ES-I3 (cell line): ENCODE results near the gene BNIP3.

Experiments
- H3K36me3 ChIP-seq: 2 replicates; pipeline ENCODE4 v1.6.1; 2013; ENCODE audit warnings: mild to moderate bottlenecking, low read length, control low read depth, moderate library complexity; ENCODE audit not compliant: insufficient read depth
- H3K4me1 ChIP-seq: 2 replicates; pipeline ENCODE4 v1.6.1; 2013; ENCODE audit warnings: mild to moderate bottlenecking, control low read depth, low read length; ENCODE audit not compliant: insufficient read depth
- H3K9ac ChIP-seq: 2 replicates; pipeline ENCODE4 v1.6.1; 2013; ENCODE audit warnings: low read depth, mild to moderate bottlenecking, low read length, moderate library complexity
- H3K9me3 ChIP-seq: 2 replicates; pipeline ENCODE4 v1.6.1; 2013; ENCODE audit warnings: mild to moderate bottlenecking, low read length, moderate library complexity; ENCODE audit not compliant: control insufficient read depth, insufficient read depth

Gene BNIP3

GRCh38 chr10:131978851-131979250 lies 2.9 kb downstream of the BNIP3 start:
- H3K9ac ChIP-seq: no peak overlapping the region
- H3K9me3 ChIP-seq: no peaks in the 10 kb centered on the region
- no peaks in the 10 kb centered on the region for H3K36me3 ChIP-seq
- peaks cover 22% of the 10 kb centered on the region for H3K4me1 ChIP-seq

DNA sequence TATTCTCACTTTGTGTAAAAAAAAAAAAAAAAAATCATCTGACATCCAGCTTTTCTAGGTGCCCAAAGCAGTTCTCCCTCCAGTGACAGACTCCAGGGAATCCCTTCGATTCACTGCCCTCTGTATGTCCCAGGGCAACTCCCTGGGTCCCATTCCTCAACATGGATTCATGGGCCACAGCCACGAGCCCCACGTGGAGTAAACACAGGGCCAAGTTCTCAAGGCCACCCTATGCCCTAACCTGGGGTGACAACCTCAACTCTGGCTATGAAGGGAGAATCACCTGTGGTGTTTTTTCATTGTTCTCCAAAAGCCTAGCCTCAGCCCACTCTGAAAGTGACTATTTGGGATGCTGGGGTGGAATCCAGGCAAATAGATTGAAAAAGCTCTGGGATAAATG lies 3.4 kb downstream of the BNIP3 start:
- H3K9ac ChIP-seq: no peak overlapping the region

GRCh38 chr10:131977323-131978096 lies 4.2 kb downstream of the BNIP3 start:
- Histone ChIP-seq H3K9ac (no peak overlapping the region), H3K36me3 (no peaks in the 10 kb centered on the region), H3K9me3 (no peaks in the 10 kb centered on the region), H3K4me1 (peaks cover 22% of the 10 kb centered on the region)

More for the DNA sequence above, 3.4 kb downstream of the BNIP3 start:
- Histone ChIP-seq H3K9me3 (no peaks in the 10 kb centered on the region), H3K4me1 (peaks cover 22% of the 10 kb centered on the region), H3K36me3 (no peaks in the 10 kb centered on the region)

DNA sequence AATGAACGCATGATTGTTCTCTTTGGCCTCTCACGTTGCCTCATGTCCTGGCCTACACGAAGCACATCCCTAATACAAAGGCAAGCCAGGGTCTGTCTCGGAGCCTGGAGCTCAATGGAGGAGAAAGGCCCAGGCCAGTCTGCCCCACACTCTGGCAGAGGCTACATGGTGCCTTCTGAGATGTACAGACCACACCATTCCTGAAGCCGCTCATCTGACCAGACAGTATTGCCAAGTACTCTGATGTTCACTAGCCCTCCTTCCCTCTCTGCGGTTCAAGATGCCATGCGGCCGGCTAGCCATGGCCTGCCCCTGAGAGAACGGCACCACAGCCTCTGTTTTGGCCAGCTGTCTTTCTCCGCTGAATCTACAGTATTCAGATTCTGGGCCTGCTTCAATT lies 5.9 kb downstream of the BNIP3 start:
- peaks cover 22% of the 10 kb centered on the region for H3K4me1 ChIP-seq
- H3K9ac ChIP-seq: no peak overlapping the region
- no peaks in the 10 kb centered on the region for H3K9me3 ChIP-seq
- peaks cover 5% of the 10 kb centered on the region; the same call in 1 of the 2 replicates for H3K36me3 ChIP-seq

DNA sequence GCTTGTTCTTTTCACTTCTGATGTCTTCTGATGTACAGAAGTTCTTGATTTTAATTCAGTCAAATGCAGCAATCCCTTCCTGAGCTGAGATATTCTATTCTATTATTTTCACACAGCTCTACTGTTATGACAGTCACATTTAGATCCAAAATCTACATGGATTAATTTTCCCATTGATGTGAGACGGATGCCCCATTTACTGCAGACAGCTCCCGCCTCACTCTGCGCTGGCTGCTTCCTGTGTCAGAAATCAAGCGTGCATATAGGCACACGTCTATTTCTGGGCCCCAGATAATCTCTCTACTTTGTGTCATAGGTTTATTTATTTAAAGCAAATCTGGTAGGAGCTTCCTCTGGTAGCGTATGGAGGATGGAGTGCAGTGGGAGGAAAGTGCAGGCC lies 6.7 kb downstream of the BNIP3 start:
- H3K9me3 ChIP-seq: no peaks in the 10 kb centered on the region
- H3K4me1 ChIP-seq: peaks cover 22% of the 10 kb centered on the region
- peaks cover 12% of the 10 kb centered on the region; the same call in 1 of the 2 replicates for H3K36me3 ChIP-seq
- no peak overlapping the region for H3K9ac ChIP-seq

DNA sequence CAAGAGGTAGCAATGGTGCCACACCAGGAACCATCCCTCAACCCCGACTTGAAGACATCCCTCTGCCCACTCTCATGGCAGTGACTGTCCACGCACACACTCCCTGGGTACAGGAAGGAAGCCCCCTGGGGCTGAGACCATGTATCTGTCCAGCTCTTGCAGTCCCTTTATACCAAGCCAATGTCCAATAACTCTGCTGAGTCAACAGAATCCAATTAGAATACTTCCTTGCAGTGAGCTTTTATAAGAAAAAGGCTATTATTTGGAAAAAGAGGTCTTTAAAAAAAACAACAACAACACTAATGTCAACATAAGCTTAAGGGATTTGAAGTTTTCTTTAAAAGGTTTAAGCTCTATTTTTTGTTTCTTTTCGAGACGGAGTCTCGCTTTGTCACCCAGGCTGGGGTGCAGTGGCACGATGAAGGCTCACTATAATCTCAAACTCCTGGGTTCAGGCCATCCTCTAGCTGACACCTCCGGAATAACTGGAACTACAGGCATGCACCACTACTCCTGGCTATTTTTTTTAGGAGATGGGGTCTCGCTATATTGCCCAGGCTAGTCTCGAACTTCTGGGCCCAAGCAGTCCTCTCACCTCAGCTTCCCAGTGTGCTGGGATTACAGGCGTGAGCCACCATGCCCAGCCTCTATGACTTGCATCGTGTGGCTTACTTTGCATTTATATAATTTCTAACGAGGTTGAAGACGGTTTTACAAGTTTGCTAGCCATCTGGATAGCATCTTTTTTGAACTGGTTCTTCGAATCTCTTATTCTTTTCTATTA lies 7.5 kb downstream of the BNIP3 start:
- Histone ChIP-seq H3K9ac (no peak overlapping the region), H3K9me3 (no peaks in the 10 kb centered on the region), H3K36me3 (peaks cover 13% of the 10 kb centered on the region; the same call in 1 of the 2 replicates), H3K4me1 (peaks cover 17% of the 10 kb centered on the region)

DNA sequence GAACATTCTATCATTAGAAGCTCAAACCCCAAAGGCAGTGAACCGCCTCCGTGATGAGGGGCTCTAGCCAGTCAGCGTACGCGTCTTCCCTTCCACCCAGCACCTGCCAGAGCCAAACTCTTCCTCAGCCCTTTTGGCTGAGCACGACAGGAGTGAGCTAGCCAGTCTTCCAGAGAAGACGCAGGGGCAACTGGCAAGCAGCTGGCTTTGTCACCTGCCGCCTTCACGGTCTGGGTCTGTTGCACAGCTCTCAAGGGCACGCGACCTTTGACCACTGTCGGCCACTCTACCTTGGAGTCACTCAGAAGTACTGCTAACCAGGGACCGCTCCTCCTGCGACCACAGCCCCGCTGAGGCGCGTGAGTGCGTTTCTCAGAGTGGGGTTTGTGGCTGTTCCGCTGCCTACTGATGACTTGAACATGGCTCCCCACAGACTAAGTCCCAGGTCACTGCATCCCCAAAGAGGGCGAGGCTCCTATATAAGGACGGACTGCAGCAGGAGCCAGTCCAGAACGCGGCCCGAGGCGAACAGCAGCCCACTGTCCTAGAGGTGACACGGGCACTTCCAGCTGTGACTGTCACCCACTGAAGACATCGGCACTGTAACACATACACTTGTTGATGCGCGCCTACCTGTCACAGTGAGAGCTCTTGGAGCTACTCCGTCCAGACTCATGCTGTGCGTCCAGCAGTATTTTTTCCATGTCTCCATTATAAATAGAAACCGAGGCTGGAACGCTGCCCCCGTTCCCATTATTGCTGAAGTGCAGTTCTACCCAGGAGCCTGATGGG lies 8.4 kb downstream of the BNIP3 start:
- Histone ChIP-seq H3K36me3 (peaks cover 13% of the 10 kb centered on the region; the same call in 1 of the 2 replicates), H3K9ac (no peak overlapping the region), H3K9me3 (no peaks in the 10 kb centered on the region), H3K4me1 (peaks cover 9% of the 10 kb centered on the region)

DNA sequence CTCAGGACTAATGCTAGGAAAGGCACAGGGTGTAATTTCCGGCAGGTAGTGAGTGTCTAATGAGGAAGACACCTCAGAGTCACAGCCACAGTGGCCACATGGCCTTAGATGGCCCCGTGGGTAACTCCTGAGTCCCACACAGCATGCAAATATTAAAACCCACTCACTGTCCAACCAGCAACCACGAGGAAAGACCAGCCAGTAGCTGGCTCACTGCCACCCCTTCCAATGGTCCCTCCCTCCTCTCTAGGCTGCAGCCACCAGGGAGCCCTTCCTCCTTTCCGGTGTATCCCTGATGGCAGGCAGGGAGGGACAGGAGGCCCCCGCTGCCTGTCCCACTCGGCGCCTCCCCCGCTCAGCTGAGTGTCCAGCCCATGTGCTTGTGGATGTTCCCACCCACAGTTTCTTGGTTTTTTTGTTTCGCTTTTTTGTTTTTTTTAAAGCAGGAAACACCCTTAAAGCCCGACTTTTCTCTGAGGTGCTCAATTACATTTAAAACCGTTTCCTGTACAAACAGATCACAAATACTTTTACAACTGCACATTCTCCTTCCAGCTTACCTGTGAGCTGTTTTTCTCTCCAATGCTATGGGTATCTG lies 9.2 kb downstream of the BNIP3 start:
- Histone ChIP-seq H3K4me1 (peaks cover under 1% of the 10 kb centered on the region; the same call in 1 of the 2 replicates), H3K9me3 (no peaks in the 10 kb centered on the region), H3K36me3 (peaks cover 13% of the 10 kb centered on the region; the same call in 1 of the 2 replicates), H3K9ac (no peak overlapping the region)

DNA sequence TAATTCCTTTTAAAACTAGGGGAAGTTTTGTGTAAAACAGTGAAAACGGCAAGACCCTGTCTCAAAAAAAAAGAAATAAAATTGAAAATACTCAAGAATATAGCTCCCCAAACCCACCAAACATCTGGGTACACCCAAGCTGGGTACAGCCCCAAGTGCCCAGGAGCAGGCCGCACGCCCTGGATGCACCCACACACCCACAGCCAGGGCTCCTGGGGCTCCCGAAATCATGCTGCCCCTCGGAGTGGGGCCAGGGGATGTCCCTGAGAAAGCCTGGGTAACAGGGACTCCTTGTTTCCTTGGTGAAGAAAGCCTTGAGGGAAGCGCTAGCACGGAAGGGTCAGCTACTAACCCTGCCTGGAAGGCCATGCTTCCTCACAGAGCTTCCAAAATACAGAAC lies 10.1 kb downstream of the BNIP3 start:
- H3K36me3 ChIP-seq: peaks cover 13% of the 10 kb centered on the region; the same call in 1 of the 2 replicates

GRCh38 chr10:131970946-131971345 lies 10.8 kb downstream of the BNIP3 start:
- H3K36me3 ChIP-seq: peaks cover 13% of the 10 kb centered on the region; the same call in 1 of the 2 replicates
- H3K4me1 ChIP-seq: no peaks in the 10 kb centered on the region; the same call in 1 of the 2 replicates
- no peak overlapping the region for H3K9ac ChIP-seq
- H3K9me3 ChIP-seq: no peaks in the 10 kb centered on the region

More for the DNA sequence above, 10.1 kb downstream of the BNIP3 start:
- no peaks in the 10 kb centered on the region for H3K9me3 ChIP-seq
- no peak overlapping the region for H3K9ac ChIP-seq
- no peaks in the 10 kb centered on the region; the same call in 1 of the 2 replicates for H3K4me1 ChIP-seq

GRCh38 chr10:131968949-131969348 lies 12.8 kb downstream of the BNIP3 start:
- no peaks in the 10 kb centered on the region; the same call in 1 of the 2 replicates for H3K4me1 ChIP-seq
- no peak overlapping the region for H3K9ac ChIP-seq
- no peaks in the 10 kb centered on the region for H3K9me3 ChIP-seq
- peaks cover 13% of the 10 kb centered on the region; the same call in 1 of the 2 replicates for H3K36me3 ChIP-seq

DNA sequence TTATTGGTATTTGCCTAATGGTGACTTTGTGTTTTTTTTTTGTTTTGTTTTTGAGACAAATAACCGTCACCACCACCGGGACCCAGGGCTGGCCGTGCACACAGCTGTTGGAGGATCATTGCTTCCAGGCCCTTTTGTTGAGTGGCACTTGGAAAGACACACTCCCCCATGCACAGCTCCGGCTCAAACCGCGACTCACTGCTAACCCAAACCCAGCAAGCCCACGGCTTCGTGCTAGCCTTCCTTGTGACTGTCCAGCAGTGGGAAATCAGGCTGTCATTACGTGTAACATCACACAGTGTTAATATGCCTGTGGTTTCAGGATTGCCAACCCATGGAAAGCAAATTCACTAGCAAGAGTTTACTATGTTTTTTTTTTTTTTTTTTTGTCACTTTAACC lies 17.4 kb downstream of the BNIP3 start:
- H3K36me3 ChIP-seq: no peaks in the 10 kb centered on the region
- H3K9ac ChIP-seq: no peak overlapping the region
- H3K4me1 ChIP-seq: no peaks in the 10 kb centered on the region
- H3K9me3 ChIP-seq: no peaks in the 10 kb centered on the region

- Histone ChIP-seq H3K4me1 (no peaks in the 10 kb centered on the region), H3K9ac (no peak overlapping the region), H3K36me3 (no peaks in the 10 kb centered on the region), H3K9me3 (no peaks in the 10 kb centered on the region)
These were observed 17.9 kb downstream of the BNIP3 start for GRCh38 chr10:131963811-131964210.

GRCh38 chr10:131963350-131963749 lies 18.4 kb downstream of the BNIP3 start:
- Histone ChIP-seq H3K9ac (no peak overlapping the region), H3K4me1 (no peaks in the 10 kb centered on the region), H3K36me3 (no peaks in the 10 kb centered on the region), H3K9me3 (no peaks in the 10 kb centered on the region)
